GM19043 (cell line): Measurements from ENCODE around the gene CTNND1.
A peak's percentile ranks its signal among the peaks of the same experiment; 100 is the strongest.

Source experiments
- ATAC-seq: cut with Tn5 transposase; IDR thresholded peaks from one replicate; pipeline ENCODE4 v1.9.1; 2021; ENCODE audit warnings: low read depth; ENCODE audit not compliant: unreplicated experiment

The CTNND1 gene

DNA sequence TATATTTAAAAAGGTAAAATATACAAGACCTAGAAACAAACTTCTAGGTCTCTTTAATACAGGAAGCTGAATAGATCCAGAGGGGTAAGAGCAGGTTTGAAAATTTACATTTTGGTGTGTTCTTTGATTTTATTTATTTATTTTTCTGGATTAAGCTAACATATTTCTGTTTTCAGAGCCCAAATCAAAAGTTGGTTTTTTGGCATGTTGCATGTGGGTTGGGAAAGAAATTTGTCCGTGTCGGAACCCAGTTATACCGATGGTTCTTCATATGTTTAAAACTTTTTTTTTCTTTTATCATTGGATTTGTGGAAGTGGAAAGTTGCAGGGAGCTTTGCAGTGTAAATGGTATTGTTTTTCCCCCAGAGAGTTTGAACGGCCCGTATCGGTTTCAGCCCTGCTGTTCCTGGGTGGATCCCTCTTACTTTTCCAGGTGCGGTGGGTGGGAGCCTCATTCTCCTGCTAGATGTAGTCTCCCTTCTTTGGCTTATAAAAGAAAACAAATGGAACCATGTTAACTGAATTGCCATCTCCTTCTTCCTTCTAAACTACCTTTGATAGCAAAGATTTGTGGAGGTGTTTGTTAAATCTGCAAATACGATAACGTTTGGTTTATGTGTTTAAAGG is 746 bp downstream of the CTNND1 start:
- no peak for ATAC-seq

- ATAC-seq = no peak
These were observed 2.0 kb downstream of the CTNND1 start for GRCh38 chr11:57763568-57763967.

DNA sequence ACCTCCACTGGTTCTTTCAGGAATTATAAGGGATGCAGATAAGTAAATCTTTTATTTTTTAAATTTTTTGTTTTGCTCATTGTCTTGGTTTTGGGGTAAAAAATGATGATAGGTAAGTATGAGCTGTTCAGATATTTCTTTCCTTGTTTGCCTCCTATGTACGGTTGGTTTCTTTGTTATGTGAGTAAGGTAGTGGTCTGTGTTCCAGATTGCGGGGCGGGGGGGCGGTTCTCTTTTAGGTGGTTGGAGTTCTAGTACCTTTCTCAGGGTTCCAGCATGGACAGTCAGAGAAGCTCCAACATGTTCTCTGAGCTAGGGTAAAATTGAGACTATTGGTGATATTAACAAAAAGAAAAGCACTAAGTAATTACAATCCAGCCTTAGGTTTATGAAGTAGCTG is 2.4 kb downstream of the CTNND1 start:
- no peak for ATAC-seq

- no peak for ATAC-seq
These were observed 3.0 kb downstream of the CTNND1 start for GRCh38 chr11:57764566-57764965.

GRCh38 chr11:57764972-57765371 is 3.4 kb downstream of the CTNND1 start:
- no peak for ATAC-seq

- ATAC-seq = no peak
These were observed 9.2 kb downstream of the CTNND1 start for GRCh38 chr11:57770793-57771192.

DNA sequence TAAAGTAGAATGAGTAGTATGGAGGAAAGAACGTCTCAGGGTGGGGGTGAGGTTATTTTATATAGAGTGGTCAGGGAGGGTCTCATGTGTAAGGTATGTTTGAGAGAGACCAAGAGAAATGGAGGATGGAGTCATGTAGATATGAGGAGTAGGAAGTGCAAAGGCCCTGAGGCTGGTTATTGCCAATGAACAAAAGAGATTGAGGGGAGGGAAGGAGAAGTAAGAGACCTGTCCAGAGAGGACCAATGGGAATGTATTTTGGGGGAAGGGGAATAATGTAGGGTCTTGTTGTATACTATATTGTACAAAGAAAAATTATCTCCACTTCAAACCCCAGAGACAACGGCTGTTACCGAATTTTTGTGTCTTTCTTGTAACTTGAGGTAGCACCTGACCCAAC is 9.8 kb downstream of the CTNND1 start:
- no peak for ATAC-seq

DNA sequence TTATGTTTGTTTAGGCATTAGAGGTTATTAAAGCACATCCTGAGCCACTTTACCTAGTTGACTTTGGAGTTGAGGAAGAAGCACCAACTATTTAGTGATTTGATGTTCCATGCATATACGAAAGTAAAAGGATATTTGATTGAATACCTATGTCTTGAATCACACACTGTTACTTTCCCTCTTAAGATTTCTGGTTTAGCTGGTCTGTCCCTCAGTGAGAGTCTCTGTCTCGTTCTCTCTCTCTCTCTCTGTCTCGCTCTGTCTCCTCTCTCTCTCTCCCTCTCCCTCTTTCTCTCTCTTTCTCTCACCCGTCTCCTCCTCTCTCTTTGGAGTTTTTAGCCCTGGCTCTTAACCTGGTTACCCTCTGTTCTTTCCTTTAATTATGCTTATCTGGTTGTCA is 11.0 kb downstream of the CTNND1 start:
- no peak for ATAC-seq

DNA sequence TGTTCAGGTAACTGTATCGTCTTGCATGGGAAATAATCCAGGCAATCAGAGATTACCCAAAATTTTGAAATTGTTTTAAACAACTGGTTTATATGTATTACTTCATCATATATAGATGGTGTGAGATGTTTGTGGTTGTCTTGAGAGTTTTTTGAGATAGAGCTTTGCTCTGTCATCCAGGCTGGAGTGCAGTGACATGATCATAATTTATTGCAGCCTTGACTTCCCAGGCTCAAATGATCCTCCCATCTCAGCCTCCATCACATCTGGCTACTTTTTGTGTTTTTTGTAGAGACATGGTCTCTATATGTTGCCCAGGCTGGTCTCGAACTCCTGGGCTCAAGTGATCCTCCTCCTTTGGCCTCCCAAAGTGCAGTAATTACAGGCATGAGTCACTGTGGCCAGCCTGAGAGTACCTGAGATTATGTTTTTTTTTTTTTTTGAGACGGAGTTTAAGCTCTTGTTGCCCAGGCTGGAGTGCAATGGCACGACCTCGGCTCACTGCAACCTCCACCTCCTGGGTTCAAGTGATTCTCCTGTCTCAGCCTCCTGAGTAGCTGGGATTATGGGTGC is 11.5 kb downstream of the CTNND1 start:
- no peak for ATAC-seq

- no peak for ATAC-seq
These were observed 13.9 kb downstream of the CTNND1 start for GRCh38 chr11:57775491-57775890.

GRCh38 chr11:57776031-57776521 is 14.5 kb downstream of the CTNND1 start:
- no peak for ATAC-seq

DNA sequence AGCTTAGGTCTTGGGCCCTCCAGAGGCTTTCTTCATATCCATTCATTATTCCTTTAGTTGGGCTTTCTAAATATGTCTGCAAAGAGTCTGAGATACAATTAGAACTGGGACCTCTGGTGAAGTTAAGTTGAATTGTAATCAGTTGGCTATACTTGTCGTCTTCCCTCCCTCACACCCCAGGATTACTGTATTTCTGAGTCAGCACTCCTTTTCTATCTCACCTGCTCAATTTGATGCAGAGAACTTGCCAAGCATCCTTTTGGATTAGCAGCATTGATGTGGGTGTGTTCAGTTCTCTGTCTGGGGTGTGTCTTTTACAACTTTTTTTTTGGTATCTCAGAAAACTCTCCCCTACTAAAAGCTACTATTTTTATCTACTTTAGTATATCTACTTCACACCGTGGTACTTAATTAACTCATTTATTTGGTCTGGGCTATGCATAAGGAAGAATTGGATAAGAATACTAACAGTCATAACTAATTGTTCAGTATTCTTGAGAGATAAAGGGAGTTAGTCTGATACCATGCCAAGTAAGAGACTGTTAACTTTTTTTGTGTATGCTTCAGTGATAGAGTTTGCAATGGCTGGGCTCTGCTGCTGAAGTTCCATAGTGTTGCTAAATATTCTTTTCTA is 15.1 kb downstream of the CTNND1 start:
- ATAC-seq = no peak

GRCh38 chr11:57777969-57778317 is 16.3 kb downstream of the CTNND1 start:
- no peak for ATAC-seq

- ATAC-seq = no peak
These were observed 16.9 kb downstream of the CTNND1 start for GRCh38 chr11:57778318-57779037.

DNA sequence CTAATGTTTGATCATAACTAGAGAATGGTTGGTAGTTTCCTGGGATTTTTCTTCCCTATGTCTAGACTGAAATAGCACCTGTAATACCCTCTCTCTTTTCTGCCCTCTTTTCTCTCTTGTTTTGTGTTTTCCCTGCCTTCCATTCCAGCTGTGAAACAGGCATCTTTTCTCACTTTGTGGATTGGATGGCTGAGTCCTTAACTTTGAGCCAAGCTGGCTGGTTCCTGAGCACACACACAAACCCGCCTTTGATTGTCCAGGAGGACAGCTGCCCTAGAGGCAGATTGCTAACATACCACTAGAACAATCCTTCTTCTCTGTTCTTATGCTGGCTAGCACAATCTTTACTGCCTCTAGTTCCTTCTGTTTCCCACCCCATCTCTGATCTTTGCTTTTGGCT is 17.7 kb downstream of the CTNND1 start:
- ATAC-seq = no peak

- ATAC-seq = no peak
These were observed 19.9 kb downstream of the CTNND1 start for GRCh38 chr11:57781529-57781943.

DNA sequence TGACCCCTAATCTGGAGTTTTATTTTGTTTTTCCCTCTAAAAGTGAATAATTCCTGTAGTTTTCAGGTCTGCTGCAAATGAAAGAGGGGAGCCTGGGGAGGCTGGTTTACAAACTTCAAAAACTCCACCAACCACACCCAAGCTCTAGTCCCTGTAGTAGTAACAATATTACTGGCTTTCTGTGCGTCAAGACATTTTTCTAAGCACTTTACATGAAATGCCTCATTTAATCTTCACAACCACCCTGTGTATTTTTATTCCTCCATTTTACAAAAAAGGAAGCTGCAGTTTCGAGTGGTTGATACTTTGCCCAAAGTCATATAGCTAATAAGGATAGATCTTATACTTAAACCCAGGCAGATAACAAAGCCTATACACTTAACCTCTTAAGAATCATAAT is 23.5 kb downstream of the CTNND1 start:
- ATAC-seq = no peak

DNA sequence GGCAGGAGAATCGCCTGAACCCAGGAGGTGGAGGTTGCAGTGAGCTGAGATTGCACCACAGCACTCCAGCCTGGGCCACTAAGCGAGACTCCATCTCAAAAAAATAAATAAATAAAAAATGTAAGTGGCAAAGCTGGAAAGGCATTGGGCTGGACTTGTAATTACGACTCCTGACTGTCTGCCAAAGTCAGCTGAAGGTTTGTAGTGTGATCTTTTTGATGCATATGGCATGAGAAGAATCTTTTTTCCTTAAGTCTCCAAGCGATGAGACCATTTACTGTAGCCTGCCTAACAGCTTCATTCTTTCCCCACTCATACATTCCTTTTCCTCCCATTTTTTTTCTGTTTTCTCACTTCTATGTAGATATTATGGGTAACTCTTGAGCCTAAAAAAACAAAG is 24.8 kb downstream of the CTNND1 start:
- ATAC-seq = no peak

DNA sequence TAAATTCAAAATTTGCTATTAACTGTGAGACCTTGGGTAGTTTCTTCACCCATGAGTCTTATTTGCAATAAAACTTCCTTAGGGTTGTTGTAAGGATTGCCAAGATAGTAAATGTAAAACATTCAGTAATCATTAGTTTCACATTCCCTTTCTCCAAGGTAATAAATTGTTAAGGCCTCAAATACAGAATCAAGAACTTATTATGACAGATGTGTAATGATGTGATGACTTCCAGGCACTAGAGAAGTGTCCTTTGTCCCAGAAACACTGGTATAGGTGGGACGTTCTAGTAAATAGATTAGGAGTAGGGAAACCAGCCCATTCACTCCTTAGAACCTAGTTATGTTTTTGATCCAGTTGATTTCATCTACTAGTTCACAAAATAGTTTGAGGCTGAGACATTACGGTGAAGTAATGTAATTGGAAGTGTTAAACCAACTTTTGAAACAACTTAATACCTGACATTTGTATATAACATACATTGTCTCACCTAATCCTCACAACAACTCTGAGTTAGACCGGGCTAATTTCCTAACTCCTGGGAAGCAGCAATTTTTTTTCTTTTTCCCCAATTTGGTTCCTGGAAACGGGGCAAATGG is 25.5 kb downstream of the CTNND1 start:
- no peak for ATAC-seq

DNA sequence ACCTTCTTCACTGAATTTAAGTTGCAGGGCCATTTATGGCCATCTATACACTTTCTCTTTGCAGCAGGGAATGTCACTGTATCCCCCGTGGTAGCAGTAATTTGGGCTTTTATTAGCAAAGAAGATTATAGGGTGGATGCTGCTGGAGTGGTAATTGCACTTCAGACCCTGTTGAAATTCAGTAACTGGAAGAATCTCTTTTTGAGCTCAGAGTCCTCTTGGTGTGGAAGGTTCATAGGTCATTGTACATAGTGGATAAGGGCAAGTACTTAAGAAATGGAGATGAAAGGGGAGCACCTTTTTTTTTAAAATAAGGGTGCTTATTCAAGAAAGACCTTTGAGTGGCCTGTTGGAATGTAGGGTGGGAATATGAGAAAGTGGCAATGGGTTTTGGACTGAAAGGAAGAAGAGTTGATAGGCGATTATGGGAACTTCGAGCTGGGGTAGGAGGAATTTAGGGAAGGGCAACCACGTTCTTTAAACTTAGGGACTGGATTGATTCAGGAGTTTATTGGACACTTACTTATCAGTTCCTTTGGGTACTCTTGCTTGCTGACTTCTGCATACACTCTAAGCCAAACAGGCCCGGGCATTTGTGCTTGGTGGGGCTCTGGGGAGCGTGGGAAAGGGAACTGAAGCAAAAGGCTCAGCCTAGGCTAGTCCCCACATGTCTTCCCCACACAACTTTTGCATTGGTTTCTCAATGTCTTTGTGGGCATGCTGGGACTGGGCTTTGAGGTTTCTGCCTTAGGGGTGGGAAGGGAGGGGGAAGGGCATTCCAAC is 26.5 kb downstream of the CTNND1 start:
- ATAC-seq = peak; percentile 40
